ENCODE results near the gene ARRDC3. TPM values are rescaled to one million over a fixed set of nuclear protein-coding genes. Genes with fewer than 3 reads are reported as not detected.

The ARRDC3 gene
- total RNA-seq, 1 experiment from 2014 or later: 33.4 TPM

GRCh38 chr5:91379246-91379913, 3.7 kb downstream of the ARRDC3 start:
- Histone ChIP-seq H3K27ac (peak overlapping the region; percentile 98), H3K36me3 (peaks cover 37% of the 10 kb centered on the region), H3K4me1 (peaks cover 7% of the 10 kb centered on the region), H3K9me3 (replicated peaks) (no peaks in the 10 kb centered on the region), H3K27me3 (no peaks in the 10 kb centered on the region), H3K4me3 (peak overlapping the region; percentile 81)
- no peak for DNase-seq

GRCh38 chr5:91378752-91379211, 4.3 kb downstream of the ARRDC3 start:
- Histone ChIP-seq H3K27ac (peak overlapping the region; percentile 98), H3K36me3 (peaks cover 42% of the 10 kb centered on the region), H3K4me1 (peaks cover 7% of the 10 kb centered on the region), H3K9me3 (replicated peaks) (no peaks in the 10 kb centered on the region), H3K4me3 (peak overlapping the region; percentile 81), H3K27me3 (no peaks in the 10 kb centered on the region)
- DNase-seq: peak in 1 of 2 experiments; percentile 32

GRCh38 chr5:91374893-91375520, 8.1 kb downstream of the ARRDC3 start:
- Histone ChIP-seq H3K27ac (no peak overlapping the region; the same call in 1 of the 2 replicates), H3K27me3 (no peaks in the 10 kb centered on the region), H3K4me3 (no peak overlapping the region), H3K9me3 (replicated peaks) (no peaks in the 10 kb centered on the region), H3K4me1 (peaks cover 7% of the 10 kb centered on the region), H3K36me3 (peaks cover 78% of the 10 kb centered on the region)
- DNase-seq: no peak

- Histone ChIP-seq H3K27ac (no peak overlapping the region), H3K9me3 (replicated peaks) (no peaks in the 10 kb centered on the region), H3K4me1 (peaks cover 7% of the 10 kb centered on the region), H3K36me3 (peaks cover 90% of the 10 kb centered on the region), H3K27me3 (no peaks in the 10 kb centered on the region), H3K4me3 (no peak overlapping the region)
- no peak for DNase-seq
These were observed 9.5 kb downstream of the ARRDC3 start for GRCh38 chr5:91373600-91373999.

- no peak for DNase-seq
- Histone ChIP-seq H3K36me3 (peaks cover 90% of the 10 kb centered on the region), H3K9me3 (replicated peaks) (no peaks in the 10 kb centered on the region), H3K4me3 (no peak overlapping the region), H3K27ac (no peak overlapping the region), H3K4me1 (peaks cover 6% of the 10 kb centered on the region; the same call in 1 of the 2 replicates), H3K27me3 (no peaks in the 10 kb centered on the region)
These were observed 10.1 kb downstream of the ARRDC3 start for GRCh38 chr5:91373006-91373405.

GRCh38 chr5:91369480-91369879, 13.6 kb downstream of the ARRDC3 start:
- H3K27me3 ChIP-seq: no peaks in the 10 kb centered on the region
- no peak overlapping the region for H3K27ac ChIP-seq
- H3K9me3 ChIP-seq (replicated peaks): no peaks in the 10 kb centered on the region
- no peak for DNase-seq
- H3K4me1 ChIP-seq: no peaks in the 10 kb centered on the region
- H3K36me3 ChIP-seq: peaks cover 70% of the 10 kb centered on the region
- H3K4me3 ChIP-seq: no peak overlapping the region

GRCh38 chr5:91367908-91368648, 15.0 kb downstream of the ARRDC3 start:
- peaks cover 58% of the 10 kb centered on the region for H3K36me3 ChIP-seq
- DNase-seq: no peak
- H3K27me3 ChIP-seq: no peaks in the 10 kb centered on the region
- H3K4me3 ChIP-seq: no peak overlapping the region
- H3K4me1 ChIP-seq: no peaks in the 10 kb centered on the region
- no peaks in the 10 kb centered on the region for H3K9me3 ChIP-seq (replicated peaks)
- H3K27ac ChIP-seq: no peak overlapping the region

- Histone ChIP-seq H3K27ac (no peak overlapping the region), H3K27me3 (no peaks in the 10 kb centered on the region), H3K36me3 (peaks cover 52% of the 10 kb centered on the region), H3K4me1 (no peaks in the 10 kb centered on the region), H3K4me3 (no peak overlapping the region), H3K9me3 (replicated peaks) (no peaks in the 10 kb centered on the region)
- DNase-seq: no peak
These were observed 15.8 kb downstream of the ARRDC3 start for GRCh38 chr5:91367344-91367743.

GRCh38 chr5:91366551-91366950, 16.6 kb downstream of the ARRDC3 start:
- peaks cover 44% of the 10 kb centered on the region for H3K36me3 ChIP-seq
- H3K27ac ChIP-seq: no peak overlapping the region
- no peaks in the 10 kb centered on the region for H3K27me3 ChIP-seq
- no peaks in the 10 kb centered on the region for H3K9me3 ChIP-seq (replicated peaks)
- no peak overlapping the region for H3K4me3 ChIP-seq
- peaks cover 3% of the 10 kb centered on the region for H3K4me1 ChIP-seq
- DNase-seq: no peak

GRCh38 chr5:91365498-91365897, 17.6 kb downstream of the ARRDC3 start:
- Histone ChIP-seq H3K9me3 (replicated peaks) (no peaks in the 10 kb centered on the region), H3K36me3 (peaks cover 33% of the 10 kb centered on the region), H3K27ac (no peak overlapping the region), H3K4me1 (peaks cover 6% of the 10 kb centered on the region), H3K4me3 (no peak overlapping the region), H3K27me3 (no peaks in the 10 kb centered on the region)
- no peak for DNase-seq

- H3K36me3 ChIP-seq: peaks cover 11% of the 10 kb centered on the region
- no peak for DNase-seq
- H3K27me3 ChIP-seq: no peaks in the 10 kb centered on the region
- H3K4me3 ChIP-seq: no peak overlapping the region
- H3K9me3 ChIP-seq (replicated peaks): no peaks in the 10 kb centered on the region
- peaks cover 21% of the 10 kb centered on the region for H3K4me1 ChIP-seq
- no peak overlapping the region for H3K27ac ChIP-seq
These were observed 20.2 kb downstream of the ARRDC3 start for GRCh38 chr5:91362935-91363334.

GRCh38 chr5:91361790-91362189, 21.3 kb downstream of the ARRDC3 start:
- Histone ChIP-seq H3K4me1 (peaks cover 31% of the 10 kb centered on the region), H3K27ac (no peak overlapping the region), H3K9me3 (replicated peaks) (no peaks in the 10 kb centered on the region), H3K27me3 (no peaks in the 10 kb centered on the region), H3K4me3 (no peak overlapping the region), H3K36me3 (0 out of 2 replicates have a peak, but pooled peaks cover 2% of the 10 kb centered on the region)
- DNase-seq: no peak

- H3K4me3 ChIP-seq: no peak overlapping the region
- no peaks in the 10 kb centered on the region for H3K27me3 ChIP-seq
These were observed 21.9 kb downstream of the ARRDC3 start for GRCh38 chr5:91361055-91361701.

GRCh38 chr5:91359962-91360609, 23.0 kb downstream of the ARRDC3 start:
- no peaks in the 10 kb centered on the region for H3K36me3 ChIP-seq
- no peak overlapping the region for H3K4me3 ChIP-seq
- H3K4me1 ChIP-seq: peaks cover 37% of the 10 kb centered on the region
- no peak overlapping the region for H3K27ac ChIP-seq
- peak; percentile 52 to 81 for DNase-seq
- no peaks in the 10 kb centered on the region for H3K27me3 ChIP-seq
- no peaks in the 10 kb centered on the region for H3K9me3 ChIP-seq (replicated peaks)

More at GRCh38 chr5:91361055-91361701, 21.9 kb downstream of the ARRDC3 start:
- peak; percentile 21 to 50 for DNase-seq
- Histone ChIP-seq H3K9me3 (replicated peaks) (no peaks in the 10 kb centered on the region), H3K27ac (no peak overlapping the region), H3K4me1 (peaks cover 37% of the 10 kb centered on the region), H3K36me3 (0 out of 2 replicates have a peak, but pooled peaks cover 2% of the 10 kb centered on the region)

Measured in SJCRH30 (cell line).